Hepatocyte (in vitro differentiated cells): ENCODE results near the gene NDUFB2. TPM values are rescaled to one million over a fixed set of nuclear protein-coding genes. Genes with fewer than 3 reads are reported as not detected.
"Not testable (repeated sequence)": the region's sequence is repeated elsewhere in the genome, so short reads cannot be mapped to it uniquely, and the experiment has no call there.

Source experiments
- DNase-seq: peaks from one replicate; pipeline ENCODE4 v3.0.0-alpha.2; 2016; ENCODE audit warnings: low spot score
- H2AFZ ChIP-seq: fragments of 200-600 bp; sonication (generic); 2 replicates; pipeline ENCODE4 v1.6.0; 2016; ENCODE audit warnings: antibody characterized with exemption, mild to moderate bottlenecking
- H3K27ac ChIP-seq: fragments of 200-600 bp; sonication (generic); 2 replicates; pipeline ENCODE4 v1.5.1; 2016; ENCODE audit warnings: mild to moderate bottlenecking
- H3K27me3 ChIP-seq: fragments of 200-600 bp; sonication (generic); 2 replicates; pipeline ENCODE4 v1.6.1; 2016
- H3K36me3 ChIP-seq: fragments of 200-600 bp; sonication (generic); replicated peaks from 2 replicates; pipeline ENCODE4 v1.5.1; 2016; ENCODE audit warnings: low read depth; ENCODE audit not compliant: insufficient read depth
- H3K4me1 ChIP-seq: fragments of 200-600 bp; sonication (generic); 2 replicates; pipeline ENCODE4 v1.5.1; 2016; ENCODE audit warnings: mild to moderate bottlenecking, moderate library complexity; ENCODE audit not compliant: insufficient read depth
- H3K4me2 ChIP-seq: fragments of 200-600 bp; sonication (generic); 2 replicates; pipeline ENCODE4 v1.6.0; 2016
- H3K4me3 ChIP-seq: fragments of 200-600 bp; sonication (generic); 2 replicates; pipeline ENCODE4 v1.5.1; 2016; ENCODE audit warnings: mild to moderate bottlenecking
- H3K79me2 ChIP-seq: fragments of 200-600 bp; sonication (generic); 2 replicates; pipeline ENCODE4 v1.6.0; 2017; ENCODE audit warnings: mild to moderate bottlenecking
- H3K9me2 ChIP-seq: fragments of 200-600 bp; sonication (generic); replicated peaks from 2 replicates; pipeline ENCODE4 v1.6.0; 2017; ENCODE audit warnings: mild to moderate bottlenecking; ENCODE audit not compliant: insufficient read depth
- H3K9me3 ChIP-seq: fragments of 200-600 bp; sonication (generic); 2 replicates; pipeline ENCODE4 v1.5.1; 2016; ENCODE audit warnings: low read depth, mild to moderate bottlenecking
- H4K20me1 ChIP-seq: fragments of 200-600 bp; sonication (generic); 2 replicates; pipeline ENCODE4 v1.6.0; 2016; ENCODE audit warnings: mild to moderate bottlenecking; ENCODE audit not compliant: insufficient read depth, poor library complexity, severe bottlenecking
- EZH2 ChIP-seq: fragments of 200-600 bp; sonication (generic); IDR thresholded peaks from 2 replicates; pipeline ENCODE4 v1.6.1; 2016; ENCODE audit warnings: antibody characterized with exemption, mild to moderate bottlenecking, borderline replicate concordance
- EZH2phosphoT487 ChIP-seq: fragments of 200-600 bp; sonication (generic); IDR thresholded peaks from one replicate; pipeline ENCODE4 v1.6.1; 2018; ENCODE audit warnings: antibody characterized with exemption, mild to moderate bottlenecking, low read depth, moderate library complexity; ENCODE audit not compliant: unreplicated experiment, severe bottlenecking
- WGBS: methylation state at CpG from one replicate; pipeline ENCODE4 v1.1.6; 2016; ENCODE audit warnings: low lambda C conversion rate; ENCODE audit errors: missing lambda C conversion rate; 5-methylcytosine and 5-hydroxymethylcytosine counted together
- polyA plus RNA-seq: library from polyadenylated mRNA; unstranded; fragments of >200 nt; fragmentation: Nextera tagmentation; extraction: Ambion mirVana; gene quantifications from 2 replicates; pipeline ENCODE4 v1.2.1, GENCODE V29; 2016
- total RNA-seq: library from RNA; depleted of rRNA; stranded (reverse); fragments of >200 nt; gene quantifications from 2 replicates; pipeline ENCODE4 v1.2.3, GENCODE V29; 2014
- TF ChIP-seq, protein P1 (sequence below): fragments of 200-600 bp; sonication (generic); IDR thresholded peaks from 2 replicates; pipeline ENCODE4 v1.5.1; 2016; ENCODE audit warnings: antibody characterized with exemption, mild to moderate bottlenecking; ENCODE audit not compliant: poor library complexity

NDUFB2 gene
- total and polyA plus RNA-seq, 2 experiments from 2014 or later = 372 to 379 TPM

DNA sequence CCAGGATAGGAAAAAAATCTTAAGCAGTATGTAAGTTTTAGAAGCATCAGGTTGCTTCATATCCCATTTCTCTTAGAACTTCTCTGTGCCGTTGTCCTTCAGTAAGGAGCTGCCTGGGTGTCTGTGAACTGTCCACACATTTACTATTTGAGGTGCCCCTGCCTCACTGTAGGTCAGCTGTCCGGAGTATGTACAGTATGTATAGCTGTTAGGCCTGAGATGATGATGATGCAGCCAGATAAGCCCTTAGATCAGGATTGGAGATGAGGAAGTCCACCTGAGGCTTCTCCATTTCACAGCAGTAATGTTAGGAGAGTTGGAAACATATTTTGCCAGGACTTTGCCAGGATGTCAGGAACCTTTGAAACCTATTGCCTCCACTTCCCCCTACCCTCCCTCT, 7.7 kb downstream of the NDUFB2 start:
- Histone ChIP-seq H3K27me3 (no peaks in the 10 kb centered on the region), H3K4me1 (no peaks in the 10 kb centered on the region), H3K4me2 (no peak overlapping the region), H3K9me3 (no peaks in the 10 kb centered on the region), H3K27ac (no peak overlapping the region), H4K20me1 (peaks cover 7% of the 10 kb centered on the region), H3K79me2 (peaks cover 43% of the 10 kb centered on the region), H3K9me2 (no peaks in the 10 kb centered on the region), H3K36me3 (peaks cover 5% of the 10 kb centered on the region), H3K4me3 (no peak overlapping the region), H2AFZ (no peak overlapping the region)
- TF ChIP-seq, protein P1, sequence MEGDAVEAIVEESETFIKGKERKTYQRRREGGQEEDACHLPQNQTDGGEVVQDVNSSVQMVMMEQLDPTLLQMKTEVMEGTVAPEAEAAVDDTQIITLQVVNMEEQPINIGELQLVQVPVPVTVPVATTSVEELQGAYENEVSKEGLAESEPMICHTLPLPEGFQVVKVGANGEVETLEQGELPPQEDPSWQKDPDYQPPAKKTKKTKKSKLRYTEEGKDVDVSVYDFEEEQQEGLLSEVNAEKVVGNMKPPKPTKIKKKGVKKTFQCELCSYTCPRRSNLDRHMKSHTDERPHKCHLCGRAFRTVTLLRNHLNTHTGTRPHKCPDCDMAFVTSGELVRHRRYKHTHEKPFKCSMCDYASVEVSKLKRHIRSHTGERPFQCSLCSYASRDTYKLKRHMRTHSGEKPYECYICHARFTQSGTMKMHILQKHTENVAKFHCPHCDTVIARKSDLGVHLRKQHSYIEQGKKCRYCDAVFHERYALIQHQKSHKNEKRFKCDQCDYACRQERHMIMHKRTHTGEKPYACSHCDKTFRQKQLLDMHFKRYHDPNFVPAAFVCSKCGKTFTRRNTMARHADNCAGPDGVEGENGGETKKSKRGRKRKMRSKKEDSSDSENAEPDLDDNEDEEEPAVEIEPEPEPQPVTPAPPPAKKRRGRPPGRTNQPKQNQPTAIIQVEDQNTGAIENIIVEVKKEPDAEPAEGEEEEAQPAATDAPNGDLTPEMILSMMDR = no peak
- TF ChIP-seq EZH2 (no peak), EZH2phosphoT487 (no peak)
- DNase-seq = no peak
- WGBS = 93% methylated on average over 2 of the region's 2 CpGs

DNA sequence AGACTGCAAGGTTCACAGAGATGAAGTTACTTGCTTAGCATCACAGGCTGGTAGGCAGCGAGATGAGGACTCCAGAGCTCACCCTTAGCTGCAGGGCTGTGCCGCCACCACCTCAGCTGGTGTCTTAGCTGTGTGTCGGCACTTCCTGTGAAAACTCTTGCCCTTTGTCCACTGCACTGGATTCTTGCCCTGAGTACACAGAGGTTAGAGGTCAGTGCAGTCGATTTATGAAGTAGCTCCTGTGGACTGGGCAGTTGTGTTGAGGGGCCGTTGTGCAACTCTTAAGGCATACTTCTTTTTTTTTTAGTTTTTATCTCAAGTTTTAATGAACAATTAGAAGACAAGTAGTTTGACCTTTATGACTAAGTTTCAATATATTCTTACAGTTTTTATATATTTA, 10.6 kb downstream of the NDUFB2 start:
- 93% methylated on average over 5 of the region's 5 CpGs for WGBS
- no peak overlapping the region for H3K4me2 ChIP-seq

DNA sequence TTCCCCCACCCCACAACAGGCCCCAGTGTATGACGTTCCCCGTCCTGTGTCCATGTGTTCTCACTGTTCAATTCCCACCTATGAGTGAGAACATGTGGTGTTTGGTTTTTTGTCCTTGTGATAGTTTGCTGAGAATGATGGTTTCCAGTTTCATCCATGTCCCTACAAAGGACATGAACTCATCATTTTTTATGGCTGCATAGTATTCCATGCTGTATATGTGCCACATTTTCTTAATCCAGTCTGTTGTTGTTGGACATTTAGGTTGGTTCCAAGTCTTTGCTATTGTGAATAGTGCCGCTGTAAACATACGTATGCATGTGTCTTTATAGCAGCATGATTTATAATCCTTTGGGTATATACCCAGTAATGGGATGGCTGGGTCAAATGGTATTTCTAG, 12.3 kb downstream of the NDUFB2 start:
- H3K4me2 ChIP-seq, H3K27me3 ChIP-seq, H3K79me2 ChIP-seq, H2AFZ ChIP-seq, H3K27ac ChIP-seq, H3K9me2 ChIP-seq, H3K4me1 ChIP-seq, H3K9me3 ChIP-seq, H3K4me3 ChIP-seq, DNase-seq, H4K20me1 ChIP-seq, H3K36me3 ChIP-seq: not testable (repeated sequence)
- WGBS = 93% methylated on average over 4 of the region's 4 CpGs

More for the DNA sequence above, 10.6 kb downstream of the NDUFB2 start:
- H3K36me3 ChIP-seq = peaks cover 5% of the 10 kb centered on the region
- H3K4me3 ChIP-seq = no peak overlapping the region
- no peak overlapping the region for H2AFZ ChIP-seq
- TF ChIP-seq, protein P1 = no peak
- TF ChIP-seq EZH2phosphoT487 (no peak), EZH2 (no peak)
- no peaks in the 10 kb centered on the region for H3K9me2 ChIP-seq
- DNase-seq = no peak
- H3K27ac ChIP-seq = no peak overlapping the region
- H4K20me1 ChIP-seq = peaks cover 7% of the 10 kb centered on the region
- H3K79me2 ChIP-seq = peaks cover 14% of the 10 kb centered on the region
- H3K4me1 ChIP-seq = no peaks in the 10 kb centered on the region
- no peaks in the 10 kb centered on the region for H3K27me3 ChIP-seq
- no peaks in the 10 kb centered on the region for H3K9me3 ChIP-seq

DNA sequence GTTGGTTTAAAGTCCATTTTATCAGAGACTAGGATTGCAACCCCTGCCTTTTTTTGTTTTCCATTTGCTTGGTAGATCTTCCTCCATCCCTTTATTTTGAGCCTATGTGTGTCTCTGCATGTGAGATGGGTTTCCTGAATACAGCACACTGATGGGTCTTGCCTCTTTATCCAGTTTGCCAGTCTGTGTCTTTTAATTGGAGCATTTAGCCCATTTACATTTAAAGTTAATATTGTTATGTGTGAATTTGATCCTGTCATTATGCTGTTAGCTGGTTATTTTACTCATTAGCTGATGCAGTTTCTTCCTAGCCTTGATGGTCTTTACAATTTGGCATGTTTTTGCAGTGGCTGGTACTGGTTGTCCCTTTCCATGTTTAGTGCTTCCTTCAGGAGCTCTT, 15.9 kb downstream of the NDUFB2 start:
- not testable (repeated sequence) for H3K9me3 ChIP-seq, H3K36me3 ChIP-seq, H2AFZ ChIP-seq, H3K27ac ChIP-seq, H3K4me2 ChIP-seq, H3K4me1 ChIP-seq, H3K27me3 ChIP-seq, DNase-seq, H3K4me3 ChIP-seq, H3K9me2 ChIP-seq, H4K20me1 ChIP-seq, H3K79me2 ChIP-seq
